Esophagus muscularis mucosa (tissue), 4 donors: ENCODE results near the gene TIGD1. TPM values are rescaled to one million over a fixed set of nuclear protein-coding genes. Genes with fewer than 3 reads are reported as not detected.

Experiments used
- DNase-seq: peaks from one replicate; pipeline ENCODE4 v3.0.0-alpha.2; 2017; ENCODE audit errors: extremely low spot score
- H3K27ac ChIP-seq, 4 donors: fragments of 200-600 bp; sonication (generic); replicated peaks in 1 of 4; 1 replicate in 3 of 4; 2 replicates in 1 of 4; pipeline ENCODE4 v1.5.1; 2016 to 2019; ENCODE audit warnings: mild to moderate bottlenecking in 1 of 4
- H3K27me3 ChIP-seq, 4 donors: fragments of 200-600 bp; sonication (generic); one replicate each; pipeline versions ENCODE4 v1.5.1 to v1.6.0; 2016 to 2019
- H3K36me3 ChIP-seq, 4 donors: fragments of 200-600 bp; sonication (generic); one replicate each; pipeline ENCODE4 v1.5.1; 2016 to 2019
- H3K4me1 ChIP-seq, 4 donors: fragments of 200-600 bp; sonication (generic); one replicate each; pipeline ENCODE4 v1.5.1; 2016 to 2019
- H3K4me3 ChIP-seq, 4 donors: fragments of 200-600 bp; sonication (generic); 1 replicate in 2 of 4; 2 replicates in 2 of 4; pipeline ENCODE4 v1.5.1; 2016 to 2019; ENCODE audit warnings: mild to moderate bottlenecking in 4 of 4, moderate library complexity in 1 of 4
- H3K9me3 ChIP-seq, 4 donors: fragments of 200-600 bp; sonication (generic); 1 replicate in 3 of 4; 2 replicates in 1 of 4; pipeline ENCODE4 v1.5.1; 2016 to 2019
- EP300 ChIP-seq: sonication (generic); formaldehyde crosslinking; IDR thresholded peaks from one replicate; pipeline ENCODE4 v1.6.1; 2017; ENCODE audit warnings: antibody characterized with exemption
- POLR2A ChIP-seq: fragments of 450-650 bp; IDR thresholded peaks from one replicate; pipeline ENCODE4 v1.6.1; 2017; ENCODE audit warnings: antibody characterized with exemption, moderate library complexity, mild to moderate bottlenecking, low read depth
- POLR2AphosphoS5 ChIP-seq, 2 donors: sonication (generic); formaldehyde crosslinking; IDR thresholded peaks; one replicate each; pipeline ENCODE4 v1.6.1; 2017; ENCODE audit warnings: antibody characterized with exemption in 2 of 2
- WGBS: methylation state at CpG from one replicate; pipeline ENCODE4 v1.1.5; 2018; 5-methylcytosine and 5-hydroxymethylcytosine counted together
- intact Hi-C: fragments of 100-400 bp; cut with DNase I; formaldehyde crosslinking; loops from one replicate; pipeline ENCODE4 v1.15.1; 2023
- total RNA-seq, 4 donors: library from RNA; depleted of rRNA; stranded (reverse); fragments of >200 nt; gene quantifications; one replicate each; pipeline versions ENCODE4 v1.1.0 to v1.2.1, GENCODE V29; 2016
- TF ChIP-seq, protein P1 (sequence below), 3 experiments: fragments of 200-600 bp in 2 of 3; fragments of 450-650 bp in 1 of 3; sonication (generic) in 2 of 3; IDR thresholded peaks; one replicate each; pipeline ENCODE4 v1.5.1; 2017 to 2019; ENCODE audit warnings: antibody characterized with exemption in 3 of 3, mild to moderate bottlenecking in 2 of 3, moderate library complexity in 1 of 3

Gene TIGD1
- total RNA-seq, 4 donors from 2014 or later, result 1.2 to 1.7 (median 1.6) TPM

DNA sequence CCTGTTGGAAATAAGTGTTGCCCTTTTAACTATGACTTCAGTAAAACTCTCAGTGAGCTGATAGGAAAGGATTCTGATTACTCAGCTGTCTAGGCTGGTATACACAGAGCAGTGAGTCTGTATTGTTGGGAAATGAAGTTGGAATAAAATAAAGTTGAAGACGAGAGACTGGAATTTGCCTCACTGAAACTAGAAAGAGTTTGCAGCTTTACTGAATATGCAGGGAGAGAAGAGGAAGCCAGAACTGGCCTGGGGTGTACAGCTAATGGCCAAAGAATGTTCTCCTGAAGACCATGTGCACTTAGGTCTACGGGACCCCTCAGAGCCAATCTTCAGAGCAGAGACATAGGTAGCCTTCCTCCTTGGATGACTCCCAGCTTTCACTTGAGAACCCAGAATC lies 26.6 kb upstream of the TIGD1 start:
- Histone ChIP-seq H3K4me1 (no peaks in the 10 kb centered on the region), H3K27ac (no peak overlapping the region), H3K36me3 (peaks cover 3 to 76% (median 55%) of the 10 kb centered on the region in 4 donors), H3K9me3 (no peaks in the 10 kb centered on the region), H3K27me3 (no peaks in the 10 kb centered on the region), H3K4me3 (no peak overlapping the region)
- intact Hi-C loops, result no loop called here
- no peak for TF ChIP-seq EP300
- TF ChIP-seq POLR2AphosphoS5 (IDR thresholded peaks at IDR 0.05), result no peak
- TF ChIP-seq, protein P1, sequence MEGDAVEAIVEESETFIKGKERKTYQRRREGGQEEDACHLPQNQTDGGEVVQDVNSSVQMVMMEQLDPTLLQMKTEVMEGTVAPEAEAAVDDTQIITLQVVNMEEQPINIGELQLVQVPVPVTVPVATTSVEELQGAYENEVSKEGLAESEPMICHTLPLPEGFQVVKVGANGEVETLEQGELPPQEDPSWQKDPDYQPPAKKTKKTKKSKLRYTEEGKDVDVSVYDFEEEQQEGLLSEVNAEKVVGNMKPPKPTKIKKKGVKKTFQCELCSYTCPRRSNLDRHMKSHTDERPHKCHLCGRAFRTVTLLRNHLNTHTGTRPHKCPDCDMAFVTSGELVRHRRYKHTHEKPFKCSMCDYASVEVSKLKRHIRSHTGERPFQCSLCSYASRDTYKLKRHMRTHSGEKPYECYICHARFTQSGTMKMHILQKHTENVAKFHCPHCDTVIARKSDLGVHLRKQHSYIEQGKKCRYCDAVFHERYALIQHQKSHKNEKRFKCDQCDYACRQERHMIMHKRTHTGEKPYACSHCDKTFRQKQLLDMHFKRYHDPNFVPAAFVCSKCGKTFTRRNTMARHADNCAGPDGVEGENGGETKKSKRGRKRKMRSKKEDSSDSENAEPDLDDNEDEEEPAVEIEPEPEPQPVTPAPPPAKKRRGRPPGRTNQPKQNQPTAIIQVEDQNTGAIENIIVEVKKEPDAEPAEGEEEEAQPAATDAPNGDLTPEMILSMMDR (IDR thresholded peaks at IDR 0.05), result no peak
- no peak for TF ChIP-seq POLR2A
- 97% methylated on average over 2 of the region's 2 CpGs for WGBS
- DNase-seq, result no peak

DNA sequence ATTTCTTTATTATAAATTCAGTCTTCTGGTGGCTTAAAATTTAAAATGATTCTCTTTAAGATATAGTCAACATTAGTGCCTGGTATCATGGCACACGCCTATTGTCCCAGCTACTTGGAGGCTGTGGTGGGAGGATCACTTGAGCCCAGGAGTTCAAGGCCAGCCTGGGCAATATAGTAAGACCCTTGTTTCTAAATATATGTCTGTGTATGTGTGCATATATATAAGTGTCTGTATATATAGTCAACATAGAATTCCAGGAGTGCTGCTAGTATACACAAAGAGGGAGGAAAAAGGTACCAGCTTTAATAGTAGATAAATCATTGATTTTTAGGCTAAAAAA lies 25.0 kb upstream of the TIGD1 start:
- TF ChIP-seq, protein P1 (IDR thresholded peaks at IDR 0.05), result no peak
- no peak for TF ChIP-seq EP300
- TF ChIP-seq POLR2A, result no peak
- no peak for TF ChIP-seq POLR2AphosphoS5 (IDR thresholded peaks at IDR 0.05)
- intact Hi-C loops, result no loop called here
- WGBS, result 96% methylated on average over 1 of the region's 1 CpG
- no peaks in the 10 kb centered on the region for H3K27me3 ChIP-seq
- peaks cover 0 to 3% (median 0%) of the 10 kb centered on the region in 4 donors for H3K4me1 ChIP-seq
- no peaks in the 10 kb centered on the region for H3K9me3 ChIP-seq
- H3K36me3 ChIP-seq, result peaks cover 3 to 76% (median 56%) of the 10 kb centered on the region in 4 donors
- H3K4me3 ChIP-seq, result no peak overlapping the region
- DNase-seq, result no peak
- H3K27ac ChIP-seq, result no peak overlapping the region

DNA sequence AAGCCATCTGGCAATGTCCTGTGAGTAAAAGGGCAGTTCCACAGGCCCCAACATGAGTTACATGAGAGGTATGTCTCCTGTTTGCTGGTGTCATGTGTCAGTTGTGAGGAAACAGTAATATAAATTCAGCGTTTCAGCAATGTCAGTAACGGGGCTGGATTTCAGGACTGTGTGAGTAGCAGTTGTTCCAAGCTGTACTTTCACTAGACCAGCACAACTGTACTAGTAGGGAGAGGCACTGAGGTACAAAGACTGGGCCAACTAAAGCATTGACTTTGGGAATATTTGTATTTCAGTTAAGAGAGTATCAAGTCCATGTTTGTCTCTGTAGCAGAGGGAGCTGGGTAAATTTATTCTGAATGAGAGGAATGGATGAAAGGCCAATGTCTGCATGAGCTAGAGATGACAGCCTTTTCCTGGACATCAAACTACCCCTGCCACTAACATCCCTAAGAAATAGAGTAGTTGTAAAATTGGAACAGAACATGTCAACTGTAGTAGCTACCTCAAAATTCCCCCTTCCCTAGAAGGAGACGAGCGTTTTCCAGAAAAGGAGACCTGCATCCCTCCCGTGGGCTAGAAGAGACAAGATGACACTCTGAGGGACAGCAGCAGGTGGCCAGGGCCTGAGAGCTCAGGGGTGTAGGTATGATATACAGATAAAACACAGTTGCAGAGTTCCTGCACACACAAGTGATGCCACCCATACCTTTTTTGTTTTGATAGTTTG lies 24.5 kb upstream of the TIGD1 start:
- Histone ChIP-seq H3K4me3 (no peak overlapping the region), H3K4me1 (peaks cover 0 to 3% (median 0%) of the 10 kb centered on the region in 4 donors), H3K27ac (no peak overlapping the region), H3K36me3 (peaks cover 3 to 77% (median 58%) of the 10 kb centered on the region in 4 donors), H3K9me3 (no peaks in the 10 kb centered on the region), H3K27me3 (no peaks in the 10 kb centered on the region)
- intact Hi-C loops, result no loop called here
- DNase-seq, result no peak
- WGBS, result 89% methylated on average over 5 of the region's 5 CpGs
- TF ChIP-seq POLR2AphosphoS5 (IDR thresholded peaks at IDR 0.05) (no peak), EP300 (no peak), POLR2A (no peak)
- TF ChIP-seq, protein P1 (IDR thresholded peaks at IDR 0.05), result no peak

DNA sequence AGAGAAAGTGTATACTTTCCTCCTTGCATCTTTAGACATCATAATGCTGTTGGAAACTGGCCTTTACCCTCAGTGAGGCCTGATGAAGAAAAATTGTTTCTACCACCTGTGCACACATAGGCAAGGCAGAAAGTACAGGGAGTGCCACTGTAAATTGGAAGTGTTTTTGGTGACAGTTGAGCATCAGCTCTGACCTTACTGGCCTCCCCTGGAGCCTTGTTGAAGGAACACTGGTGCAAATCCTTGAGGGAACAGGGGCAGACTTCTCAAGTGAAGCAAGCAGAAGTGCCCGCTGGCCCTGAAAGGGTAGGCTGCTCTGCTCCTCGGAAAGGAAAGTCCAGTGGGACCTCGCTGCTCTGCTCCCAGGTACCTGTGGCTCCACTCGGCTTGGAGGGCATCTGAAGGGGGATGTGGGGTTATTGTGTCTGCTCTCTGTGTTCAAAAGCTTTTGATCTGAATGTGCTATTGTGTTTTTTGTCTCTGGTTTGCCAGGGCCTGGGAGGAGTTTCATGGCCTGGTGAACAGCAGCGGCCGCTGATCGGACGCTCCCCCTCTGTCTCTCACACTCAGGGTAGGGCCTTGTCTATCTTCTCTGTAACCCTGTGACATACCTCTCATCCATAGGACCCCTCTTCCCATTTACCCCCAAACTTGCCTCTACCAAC lies 23.5 kb upstream of the TIGD1 start:
- DNase-seq, result no peak
- TF ChIP-seq, protein P1 (IDR thresholded peaks at IDR 0.05), result no peak
- no peak for TF ChIP-seq POLR2A
- H3K27me3 ChIP-seq, result no peaks in the 10 kb centered on the region
- H3K27ac ChIP-seq, result no peak overlapping the region
- intact Hi-C loops, result no loop called here
- H3K4me3 ChIP-seq, result no peak overlapping the region
- 92% methylated on average over 8 of the region's 8 CpGs for WGBS
- peaks cover 3 to 80% (median 68%) of the 10 kb centered on the region in 4 donors for H3K36me3 ChIP-seq
- H3K4me1 ChIP-seq, result peaks cover 0 to 3% (median 0%) of the 10 kb centered on the region in 4 donors
- H3K9me3 ChIP-seq, result no peaks in the 10 kb centered on the region
